ENCODE measurements around the gene THAP10. TPM values are rescaled to one million over a fixed set of nuclear protein-coding genes. Genes with fewer than 3 reads are reported as not detected.

The THAP10 gene
- total RNA-seq, 1 experiment from 2014 or later = 6.6 TPM

GRCh38 chr15:70852501-70853317 lies 39.5 kb downstream of the THAP10 start:
- peak overlapping the region; percentile 87 for H3K27ac ChIP-seq (ENCODE audit: low read depth, low read length, poor library complexity, severe bottlenecking)
- CTCF ChIA-PET = interaction anchor here (1.0 kb wide), 1 partner anchor 28 kb away, joined by 4 read pairs; no protein-coding TSS in a partner anchor
- H3K9me3 ChIP-seq (ENCODE audit: low read depth, low read length, poor library complexity, severe bottlenecking) = no peaks in the 10 kb centered on the region
- intact Hi-C loops (cut with micrococcal nuclease; ENCODE audit: unreplicated experiment) = no loop called here
- peaks cover 20% of the 10 kb centered on the region for H3K36me3 ChIP-seq (ENCODE audit: insufficient read depth, low read length, poor library complexity, severe bottlenecking)
- BruUV-seq (replicated peaks) = TSS peak; percentile 48
- POLR2A ChIA-PET (ENCODE audit: low non-redundant PET) = interaction anchor here (0.5 to 0.6 kb wide), 3 partner anchors 349 to 758 kb away, joined by 3 to 7 read pairs (median 5); no protein-coding TSS in a partner anchor
- peak overlapping the region; percentile 86 for H3K4me3 ChIP-seq (ENCODE audit: low read depth, low read length, poor library complexity, severe bottlenecking)
- TF ChIP-seq EZH2 (IDR thresholded peaks at IDR 0.05; ENCODE audit: borderline replicate concordance, low read depth, low read length, poor library complexity, severe bottlenecking) (no peak), CTCF (conservative IDR thresholded peaks at IDR 0.05; ENCODE audit: low read depth, low read length) (no peak)
- DNase-seq (ENCODE audit: low spot score) = no peak
- H3K4me1 ChIP-seq (ENCODE audit: insufficient read depth, low read length, poor library complexity, severe bottlenecking) = peaks cover 24% of the 10 kb centered on the region
- H3K27me3 ChIP-seq (replicated peaks; ENCODE audit: insufficient read depth, low read depth, low read length, poor library complexity) = no peaks in the 10 kb centered on the region

GRCh38 chr15:70851889-70852288 lies 40.3 kb downstream of the THAP10 start:
- TF ChIP-seq EZH2 (IDR thresholded peaks at IDR 0.05; ENCODE audit: borderline replicate concordance, low read depth, low read length, poor library complexity, severe bottlenecking) (no peak), CTCF (conservative IDR thresholded peaks at IDR 0.05; ENCODE audit: low read depth, low read length) (no peak)

GRCh38 chr15:70845602-70846360 lies 46.5 kb downstream of the THAP10 start:
- Histone ChIP-seq H3K4me1 (ENCODE audit: insufficient read depth, low read length, poor library complexity, severe bottlenecking) (no peaks in the 10 kb centered on the region), H3K36me3 (ENCODE audit: insufficient read depth, low read length, poor library complexity, severe bottlenecking) (peaks cover 10% of the 10 kb centered on the region), H3K9me3 (ENCODE audit: low read depth, low read length, poor library complexity, severe bottlenecking) (no peaks in the 10 kb centered on the region), H3K27me3 (replicated peaks; ENCODE audit: insufficient read depth, low read depth, low read length, poor library complexity) (no peaks in the 10 kb centered on the region), H3K4me3 (ENCODE audit: low read depth, low read length, poor library complexity, severe bottlenecking) (no peak overlapping the region), H3K27ac (ENCODE audit: low read depth, low read length, poor library complexity, severe bottlenecking) (no peak overlapping the region)
- ChIA-PET CTCF (no interaction called here), POLR2A (ENCODE audit: low non-redundant PET) (no interaction called here)
- intact Hi-C loops (cut with micrococcal nuclease; ENCODE audit: unreplicated experiment) = no loop called here
- BruUV-seq (replicated peaks) = no TSS peak
- TF ChIP-seq CTCF (conservative IDR thresholded peaks at IDR 0.05; ENCODE audit: low read depth, low read length) = no peak
- no peak for TF ChIP-seq EZH2 (IDR thresholded peaks at IDR 0.05; ENCODE audit: borderline replicate concordance, low read depth, low read length, poor library complexity, severe bottlenecking)
- no peak for DNase-seq (ENCODE audit: low spot score)

More at GRCh38 chr15:70851889-70852288, 40.3 kb downstream of the THAP10 start:
- Histone ChIP-seq H3K27me3 (replicated peaks; ENCODE audit: insufficient read depth, low read depth, low read length, poor library complexity) (no peaks in the 10 kb centered on the region), H3K4me3 (ENCODE audit: low read depth, low read length, poor library complexity, severe bottlenecking) (no peak overlapping the region), H3K27ac (ENCODE audit: low read depth, low read length, poor library complexity, severe bottlenecking) (no peak overlapping the region), H3K9me3 (ENCODE audit: low read depth, low read length, poor library complexity, severe bottlenecking) (no peaks in the 10 kb centered on the region), H3K4me1 (ENCODE audit: insufficient read depth, low read length, poor library complexity, severe bottlenecking) (peaks cover 18% of the 10 kb centered on the region), H3K36me3 (ENCODE audit: insufficient read depth, low read length, poor library complexity, severe bottlenecking) (peaks cover 20% of the 10 kb centered on the region)
- POLR2A ChIA-PET (ENCODE audit: low non-redundant PET) = no interaction called here
- intact Hi-C loops (cut with micrococcal nuclease; ENCODE audit: unreplicated experiment) = no loop called here
- no peak for DNase-seq (ENCODE audit: low spot score)
- BruUV-seq (replicated peaks) = no TSS peak
- CTCF ChIA-PET = interaction anchor here (1.0 kb wide), 1 partner anchor 27 kb away, joined by 4 read pairs; no protein-coding TSS in a partner anchor

Data from A673 (cell line).